Activated naive CD8-positive, alpha-beta T cell treated with anti-CD3 and anti-CD28 coated beads for 36 hours (primary cell): ENCODE results near the gene FBN1. TPM values are rescaled to one million over a fixed set of nuclear protein-coding genes. Genes with fewer than 3 reads are reported as not detected.

Experiments
- DNase-seq: peaks from one replicate; pipeline ENCODE4 v3.0.0; 2021
- H3K27ac Mint-ChIP-seq: one replicate; pipeline ENCODE4 v1.8.0; 2022; ENCODE audit warnings: mild to moderate bottlenecking, moderate library complexity, mixed read lengths
- H3K27me3 Mint-ChIP-seq: one replicate; pipeline ENCODE4 v1.8.0; 2022; ENCODE audit warnings: mild to moderate bottlenecking, mixed read lengths
- H3K36me3 Mint-ChIP-seq: one replicate; pipeline ENCODE4 v1.8.0; 2021; ENCODE audit warnings: mild to moderate bottlenecking, mixed read lengths
- H3K4me1 Mint-ChIP-seq: one replicate; pipeline ENCODE4 v1.8.0; 2021; ENCODE audit warnings: mixed read lengths
- H3K4me3 Mint-ChIP-seq: one replicate; pipeline ENCODE4 v1.8.0; 2022; ENCODE audit warnings: mild to moderate bottlenecking, moderate library complexity, mixed read lengths
- H3K9me3 Mint-ChIP-seq: one replicate; pipeline ENCODE4 v1.8.0; 2022; ENCODE audit warnings: mixed read lengths
- total RNA-seq, 2 experiments: library from RNA; stranded (reverse); gene quantifications; one replicate each; pipeline ENCODE4 v1.2.3, GENCODE V29; 2021

FBN1 gene
- total RNA-seq, 2 experiments from 2014 or later: 0.22 to 0.29 TPM

DNA sequence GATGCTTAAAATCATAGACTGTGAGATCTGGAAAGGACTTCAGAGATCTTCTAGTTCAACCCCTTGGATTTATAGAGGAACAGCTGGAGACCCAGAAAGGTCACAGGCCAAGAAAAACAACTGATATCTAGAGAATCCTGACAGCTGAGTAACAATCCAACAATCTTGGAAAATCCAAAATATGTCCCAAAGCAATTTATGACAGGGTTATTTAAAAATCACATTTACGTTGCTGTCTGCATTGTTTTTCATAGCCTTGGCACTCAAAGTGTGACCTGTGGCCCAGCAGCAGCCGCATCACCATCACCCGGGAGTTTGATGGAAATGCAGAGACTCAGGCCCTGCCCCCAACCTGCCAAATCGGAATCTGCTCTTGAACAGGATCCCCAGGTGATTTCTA is 78.8 kb downstream of the FBN1 start:
- Mint-ChIP-seq H3K4me3 (no peak overlapping the region), H3K27me3 (peaks cover 3% of the 10 kb centered on the region), H3K27ac (no peak overlapping the region), H3K36me3 (no peaks in the 10 kb centered on the region), H3K4me1 (no peaks in the 10 kb centered on the region), H3K9me3 (no peaks in the 10 kb centered on the region)
- DNase-seq: no peak

DNA sequence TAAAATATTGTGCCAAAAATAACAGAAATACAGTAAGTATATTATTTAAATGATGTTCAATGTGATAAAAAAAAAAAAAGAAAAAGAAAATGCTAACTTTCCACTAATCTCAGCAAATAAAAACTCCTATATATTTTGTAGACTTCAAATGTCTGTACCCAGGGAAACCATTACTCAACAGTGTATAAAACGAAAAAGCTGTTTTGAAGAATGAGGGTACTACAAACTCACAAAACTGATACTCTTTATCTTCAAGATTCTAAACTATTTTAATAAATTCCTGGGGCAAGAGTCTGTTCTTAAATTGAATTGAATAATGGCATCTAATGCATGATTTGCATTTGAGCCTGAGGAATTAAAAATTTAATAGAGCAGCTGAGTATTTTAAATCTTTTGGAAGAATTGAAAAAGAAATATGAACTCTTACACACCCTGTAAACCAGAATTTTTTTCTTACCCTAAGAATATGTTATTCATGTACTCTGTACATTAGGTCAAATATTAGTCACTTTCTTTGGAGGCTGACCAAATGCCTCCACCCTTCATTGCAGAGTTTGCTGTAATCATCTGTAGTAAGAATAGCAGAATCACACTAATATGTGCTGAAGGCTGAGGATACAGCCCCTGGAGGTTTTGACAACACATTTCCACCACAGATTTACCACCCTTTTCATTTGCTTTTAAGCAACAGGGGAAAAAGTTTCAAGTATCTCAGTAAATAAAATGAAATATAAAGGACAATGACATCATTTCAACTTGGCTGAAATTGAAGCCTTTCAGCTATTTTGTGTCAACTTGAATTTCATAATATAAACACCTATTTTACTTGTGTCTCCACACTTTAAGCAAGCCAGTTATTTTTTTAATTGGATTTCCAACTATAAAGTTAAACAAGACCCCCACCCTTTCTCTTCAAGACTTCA is 79.7 kb downstream of the FBN1 start:
- no peaks in the 10 kb centered on the region for H3K9me3 Mint-ChIP-seq
- H3K27me3 Mint-ChIP-seq: peaks cover 3% of the 10 kb centered on the region
- no peaks in the 10 kb centered on the region for H3K4me1 Mint-ChIP-seq
- no peak for DNase-seq
- H3K27ac Mint-ChIP-seq: no peak overlapping the region
- no peaks in the 10 kb centered on the region for H3K36me3 Mint-ChIP-seq
- no peak overlapping the region for H3K4me3 Mint-ChIP-seq

DNA sequence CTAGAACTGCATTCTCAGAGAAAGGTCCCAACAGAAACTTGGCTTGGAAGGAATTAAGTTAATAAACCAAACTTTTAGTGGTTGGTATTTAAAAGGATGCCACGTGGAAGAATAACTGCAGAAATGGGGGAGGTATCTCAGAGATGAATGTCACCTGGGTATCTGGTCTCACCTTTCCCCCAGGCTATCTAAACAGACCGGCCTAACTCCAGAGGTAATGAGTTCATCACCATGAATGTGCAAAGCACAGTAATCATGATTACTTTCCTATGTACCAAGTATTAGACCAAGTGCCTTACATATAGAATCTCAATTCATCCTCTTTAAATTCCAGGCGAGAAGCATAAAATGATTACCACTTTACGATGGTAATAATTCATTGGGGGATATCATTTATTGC is 80.8 kb downstream of the FBN1 start:
- Mint-ChIP-seq H3K27ac (no peak overlapping the region), H3K4me3 (no peak overlapping the region), H3K36me3 (no peaks in the 10 kb centered on the region), H3K27me3 (peaks cover 3% of the 10 kb centered on the region), H3K9me3 (no peaks in the 10 kb centered on the region), H3K4me1 (no peaks in the 10 kb centered on the region)
- DNase-seq: no peak

DNA sequence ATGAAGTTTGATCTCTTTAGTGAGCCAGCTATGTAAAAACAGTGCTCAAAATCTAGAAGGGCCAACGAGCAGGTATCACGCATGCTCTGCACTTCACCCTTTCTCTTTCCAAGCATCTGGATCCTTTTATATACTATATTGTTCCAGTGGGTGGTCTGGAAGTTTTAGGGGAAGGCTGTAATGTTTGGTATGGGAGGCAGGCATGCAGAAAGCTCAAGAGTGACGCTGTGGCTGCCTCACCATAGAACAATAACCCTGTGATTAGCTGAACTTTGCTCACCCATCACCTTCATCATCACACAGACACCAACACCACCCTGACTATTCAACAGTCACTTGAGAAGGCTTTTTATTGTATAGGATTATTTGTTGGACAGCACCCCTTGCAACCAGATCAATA is 81.6 kb downstream of the FBN1 start:
- no peaks in the 10 kb centered on the region for H3K4me1 Mint-ChIP-seq
- peaks cover 3% of the 10 kb centered on the region for H3K27me3 Mint-ChIP-seq
- H3K4me3 Mint-ChIP-seq: no peak overlapping the region
- no peaks in the 10 kb centered on the region for H3K9me3 Mint-ChIP-seq
- H3K36me3 Mint-ChIP-seq: no peaks in the 10 kb centered on the region
- DNase-seq: no peak
- no peak overlapping the region for H3K27ac Mint-ChIP-seq

DNA sequence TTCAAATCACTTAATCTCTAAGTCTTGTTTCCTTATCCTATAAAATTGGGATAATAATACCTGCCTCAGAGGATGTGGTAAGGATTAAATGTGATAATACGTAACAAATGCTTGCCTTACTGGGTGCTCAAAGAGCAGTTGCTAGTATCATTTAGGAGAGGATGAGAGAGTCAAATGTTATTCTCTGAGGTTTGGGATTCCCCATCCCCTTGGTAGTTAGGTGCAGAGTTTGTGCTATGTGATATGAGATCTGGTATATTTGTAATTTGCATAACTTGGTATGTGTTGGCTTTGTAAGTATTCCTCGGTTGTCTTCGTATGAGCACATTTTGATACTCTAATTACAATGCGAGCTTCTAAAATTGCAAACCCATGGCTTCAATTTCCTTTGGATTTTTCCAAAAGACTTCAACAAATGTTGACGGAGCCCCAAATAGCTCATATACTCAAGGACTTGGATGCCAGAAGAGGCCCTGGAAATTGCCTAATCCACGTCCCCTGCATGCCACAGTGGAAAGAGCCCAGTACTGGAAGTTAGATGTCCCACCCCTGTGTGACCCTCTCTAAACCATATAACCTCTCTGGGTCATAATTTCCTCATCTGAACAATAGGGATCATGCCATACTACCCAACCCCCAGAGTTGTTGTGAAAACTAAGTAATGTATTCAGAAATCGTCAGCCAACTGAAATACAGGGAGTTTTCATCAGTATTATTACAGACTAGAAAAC is 85.0 kb downstream of the FBN1 start:
- no peaks in the 10 kb centered on the region for H3K27me3 Mint-ChIP-seq
- H3K9me3 Mint-ChIP-seq: no peaks in the 10 kb centered on the region
- no peak overlapping the region for H3K4me3 Mint-ChIP-seq
- no peak for DNase-seq
- H3K27ac Mint-ChIP-seq: no peak overlapping the region
- H3K36me3 Mint-ChIP-seq: no peaks in the 10 kb centered on the region
- no peaks in the 10 kb centered on the region for H3K4me1 Mint-ChIP-seq

DNA sequence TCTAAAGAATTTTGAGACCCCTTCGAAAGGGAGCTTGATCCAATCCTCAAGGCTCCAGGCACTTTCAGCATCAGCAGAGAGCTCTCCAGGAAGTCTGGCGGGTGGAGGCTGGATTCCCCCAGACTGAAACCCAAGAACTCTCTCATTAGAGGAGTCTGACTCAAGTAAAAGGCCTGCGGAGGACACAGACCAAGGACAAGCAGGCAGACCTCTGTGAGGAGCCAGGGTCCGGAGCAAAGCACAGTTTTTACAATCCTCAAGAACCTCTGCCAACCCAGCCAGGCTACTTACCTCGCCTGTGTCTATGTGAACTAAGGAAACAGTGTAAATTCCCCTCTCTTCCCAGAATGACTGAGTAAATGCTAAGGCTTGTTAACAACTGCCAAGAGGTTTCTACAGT is 86.2 kb downstream of the FBN1 start:
- H3K27me3 Mint-ChIP-seq: no peaks in the 10 kb centered on the region
- no peaks in the 10 kb centered on the region for H3K9me3 Mint-ChIP-seq
- H3K4me1 Mint-ChIP-seq: no peaks in the 10 kb centered on the region
- H3K27ac Mint-ChIP-seq: no peak overlapping the region
- H3K36me3 Mint-ChIP-seq: no peaks in the 10 kb centered on the region
- no peak overlapping the region for H3K4me3 Mint-ChIP-seq
- DNase-seq: no peak

- H3K4me3 Mint-ChIP-seq: no peak overlapping the region
- H3K27me3 Mint-ChIP-seq: no peaks in the 10 kb centered on the region
- H3K27ac Mint-ChIP-seq: no peak overlapping the region
- no peaks in the 10 kb centered on the region for H3K9me3 Mint-ChIP-seq
- no peaks in the 10 kb centered on the region for H3K4me1 Mint-ChIP-seq
- DNase-seq: no peak
- no peaks in the 10 kb centered on the region for H3K36me3 Mint-ChIP-seq
Measured at GRCh38 chr15:48558226-48558625, 87.3 kb downstream of the FBN1 start.

- DNase-seq: no peak
- H3K4me1 Mint-ChIP-seq: no peaks in the 10 kb centered on the region
- H3K27me3 Mint-ChIP-seq: no peaks in the 10 kb centered on the region
- no peak overlapping the region for H3K4me3 Mint-ChIP-seq
- H3K27ac Mint-ChIP-seq: no peak overlapping the region
- no peaks in the 10 kb centered on the region for H3K36me3 Mint-ChIP-seq
- no peaks in the 10 kb centered on the region for H3K9me3 Mint-ChIP-seq
Measured at GRCh38 chr15:48557335-48557734, 88.2 kb downstream of the FBN1 start.

GRCh38 chr15:48556159-48556897 is 89.2 kb downstream of the FBN1 start:
- Mint-ChIP-seq H3K4me1 (no peaks in the 10 kb centered on the region), H3K27ac (no peak overlapping the region), H3K9me3 (no peaks in the 10 kb centered on the region), H3K36me3 (no peaks in the 10 kb centered on the region), H3K4me3 (no peak overlapping the region), H3K27me3 (no peaks in the 10 kb centered on the region)
- no peak for DNase-seq

DNA sequence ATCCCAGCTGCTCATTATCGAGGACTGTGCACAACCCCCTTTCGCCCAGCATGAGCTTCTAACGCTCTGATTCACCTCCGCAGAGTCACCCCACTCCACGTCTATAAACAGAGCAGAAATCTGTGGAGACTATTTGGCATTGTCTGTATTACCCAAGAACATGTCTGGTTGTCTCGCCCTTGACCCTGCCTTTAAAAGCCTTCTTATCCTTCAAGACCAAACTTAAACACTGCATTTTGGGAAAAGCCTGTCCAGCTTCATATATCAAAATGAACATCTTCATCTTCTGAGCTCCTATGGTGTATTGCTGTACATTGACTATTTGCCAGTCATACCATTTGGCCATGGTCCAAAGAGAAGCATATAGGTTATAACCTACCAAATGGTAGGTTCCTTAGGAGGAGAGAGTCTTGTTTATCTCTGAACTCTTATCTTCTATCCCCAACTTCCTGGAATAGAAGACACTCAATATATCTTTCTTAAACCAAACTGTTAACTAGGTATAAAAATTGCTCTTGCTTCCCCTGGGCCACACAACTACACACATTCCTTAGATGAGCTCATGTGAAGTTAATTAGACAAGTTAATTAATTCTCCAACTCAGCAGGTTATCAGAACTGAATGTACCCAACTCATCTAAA is 90.1 kb downstream of the FBN1 start:
- H3K27ac Mint-ChIP-seq: no peak overlapping the region
- no peaks in the 10 kb centered on the region for H3K27me3 Mint-ChIP-seq
- no peaks in the 10 kb centered on the region for H3K9me3 Mint-ChIP-seq
- no peaks in the 10 kb centered on the region for H3K36me3 Mint-ChIP-seq
- DNase-seq: no peak
- no peaks in the 10 kb centered on the region for H3K4me1 Mint-ChIP-seq
- no peak overlapping the region for H3K4me3 Mint-ChIP-seq

DNA sequence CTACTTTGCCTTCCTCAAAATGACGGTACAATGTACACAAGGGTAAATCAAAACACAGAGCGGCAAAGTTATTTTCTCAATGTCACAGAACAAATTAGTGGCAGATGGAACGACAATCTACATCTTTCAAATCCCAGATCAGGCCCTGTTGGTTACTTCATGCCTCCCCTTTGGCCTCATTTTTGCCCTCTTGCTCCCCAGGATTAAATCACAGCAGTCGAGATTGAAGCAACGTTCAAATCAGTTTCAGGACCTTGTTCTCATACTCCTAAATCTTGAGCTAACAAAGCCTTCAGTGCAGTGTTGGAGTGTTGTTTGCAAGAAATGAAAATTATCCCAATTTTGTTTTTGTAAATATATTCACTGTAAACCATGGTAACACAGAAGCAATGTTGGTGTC is 91.4 kb downstream of the FBN1 start:
- H3K4me3 Mint-ChIP-seq: no peak overlapping the region
- no peak overlapping the region for H3K27ac Mint-ChIP-seq
- no peaks in the 10 kb centered on the region for H3K9me3 Mint-ChIP-seq
- no peaks in the 10 kb centered on the region for H3K27me3 Mint-ChIP-seq
- DNase-seq: no peak
- no peaks in the 10 kb centered on the region for H3K4me1 Mint-ChIP-seq
- H3K36me3 Mint-ChIP-seq: no peaks in the 10 kb centered on the region

GRCh38 chr15:48553559-48553958 is 92.0 kb downstream of the FBN1 start:
- H3K36me3 Mint-ChIP-seq: no peaks in the 10 kb centered on the region
- no peak for DNase-seq
- H3K4me1 Mint-ChIP-seq: no peaks in the 10 kb centered on the region
- no peaks in the 10 kb centered on the region for H3K9me3 Mint-ChIP-seq
- no peaks in the 10 kb centered on the region for H3K27me3 Mint-ChIP-seq
- H3K27ac Mint-ChIP-seq: no peak overlapping the region
- no peak overlapping the region for H3K4me3 Mint-ChIP-seq

- no peaks in the 10 kb centered on the region for H3K27me3 Mint-ChIP-seq
- H3K4me3 Mint-ChIP-seq: no peak overlapping the region
- H3K9me3 Mint-ChIP-seq: no peaks in the 10 kb centered on the region
- H3K4me1 Mint-ChIP-seq: no peaks in the 10 kb centered on the region
- no peak overlapping the region for H3K27ac Mint-ChIP-seq
- no peaks in the 10 kb centered on the region for H3K36me3 Mint-ChIP-seq
- no peak for DNase-seq
Measured at GRCh38 chr15:48550822-48551525, 94.5 kb downstream of the FBN1 start.

DNA sequence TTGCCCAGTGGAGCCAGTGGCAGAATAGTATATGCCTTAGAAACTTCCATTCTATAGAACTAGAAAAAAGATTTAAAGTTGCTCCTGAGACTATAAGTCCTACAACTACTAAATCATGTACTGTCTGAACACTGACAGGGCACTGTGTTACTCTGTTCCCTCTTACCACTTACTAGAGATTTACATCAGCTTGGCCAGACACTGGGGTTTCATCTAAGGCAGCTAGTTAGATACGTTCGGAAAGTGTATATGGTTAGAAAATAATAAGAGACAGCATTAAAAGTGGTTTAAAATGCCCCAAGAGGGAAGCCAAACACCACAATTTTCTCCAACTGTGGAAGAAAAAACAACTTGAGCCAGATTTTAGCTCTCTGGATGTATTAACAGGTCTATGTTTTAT is 97.1 kb downstream of the FBN1 start:
- Mint-ChIP-seq H3K27ac (no peak overlapping the region), H3K4me1 (no peaks in the 10 kb centered on the region), H3K36me3 (no peaks in the 10 kb centered on the region), H3K4me3 (no peak overlapping the region), H3K27me3 (no peaks in the 10 kb centered on the region), H3K9me3 (no peaks in the 10 kb centered on the region)
- DNase-seq: no peak
